Measurements from ENCODE around the gene CPOX.

- TF ChIP-seq ASH2L (IDR thresholded peaks at IDR 0.05; ENCODE audit: low read length) = no peak
- no peak for TF ChIP-seq RNF2 (IDR thresholded peaks at IDR 0.05; ENCODE audit: borderline replicate concordance, low read depth, low read length, missing control alignments, poor library complexity, severe bottlenecking)
- no peak for TF ChIP-seq FOSL1 (IDR thresholded peaks at IDR 0.05; ENCODE audit: insufficient read depth, low read depth, low read length)
- TF ChIP-seq POLR2A (IDR thresholded peaks at IDR 0.05; ENCODE audit: control extremely low read depth in 1 of 2, low read depth in 2 of 2, low read length in 2 of 2) = no peak
- no peak for TF ChIP-seq TAF1 (IDR thresholded peaks at IDR 0.05; ENCODE audit: low read depth, low read length)
- no peak for TF ChIP-seq SIN3A (conservative IDR thresholded peaks at IDR 0.05 in 1 of 2, IDR thresholded peaks at IDR 0.05 in 1 of 2; ENCODE audit: low read depth in 1 of 2, low read length in 2 of 2)
- TF ChIP-seq ZNF274 (IDR thresholded peaks at IDR 0.05; ENCODE audit: borderline replicate concordance, extremely low read depth, low read length) = no peak
- TF ChIP-seq CTCF (IDR thresholded peaks at IDR 0.05; ENCODE audit: control extremely low read depth in 1 of 3, insufficient read depth in 1 of 3, low read depth in 1 of 3, low read length in 3 of 3) = no peak
- TF ChIP-seq MAX (IDR thresholded peaks at IDR 0.05) = no peak
Measured at GRCh38 chr3:98608029-98608428, 14.6 kb upstream of the CPOX start.
